ENCODE data around the gene KAT6B.
"Not testable (repeated sequence)": the region's sequence is repeated elsewhere in the genome, so short reads cannot be mapped to it uniquely, and the experiment has no call there.

Gene KAT6B

GRCh38 chr10:74859546-74859945 is 33.1 kb downstream of the KAT6B start:
- DNase-seq (ENCODE audit: low read depth in 2 of 2): no peak

- no peak for DNase-seq (ENCODE audit: low read depth in 2 of 2)
These were observed 36.2 kb downstream of the KAT6B start for GRCh38 chr10:74862625-74863024.

GRCh38 chr10:74863551-74863950 is 37.2 kb downstream of the KAT6B start:
- no peak for DNase-seq (ENCODE audit: low read depth in 2 of 2)

- no peak for DNase-seq (ENCODE audit: low read depth in 2 of 2)
These were observed 41.0 kb downstream of the KAT6B start for GRCh38 chr10:74867351-74867750.

GRCh38 chr10:74868392-74868977 is 42.1 kb downstream of the KAT6B start:
- DNase-seq (ENCODE audit: low read depth in 2 of 2): no peak

- DNase-seq (ENCODE audit: low read depth in 2 of 2): no peak
These were observed 43.2 kb downstream of the KAT6B start for GRCh38 chr10:74869635-74870034.

GRCh38 chr10:74870191-74870590 is 43.8 kb downstream of the KAT6B start:
- DNase-seq (ENCODE audit: low read depth in 2 of 2): no peak

- no peak for DNase-seq (ENCODE audit: low read depth in 2 of 2)
These were observed 45.4 kb downstream of the KAT6B start for GRCh38 chr10:74871595-74872382.

- no peak for DNase-seq (ENCODE audit: low read depth in 2 of 2)
These were observed 47.5 kb downstream of the KAT6B start for GRCh38 chr10:74873803-74874454.

GRCh38 chr10:74874649-74875048 is 48.2 kb downstream of the KAT6B start:
- DNase-seq (ENCODE audit: low read depth in 2 of 2): no peak

- DNase-seq (ENCODE audit: low read depth in 2 of 2): no peak
These were observed 48.7 kb downstream of the KAT6B start for GRCh38 chr10:74875068-74875467.

GRCh38 chr10:74875966-74876365 is 49.6 kb downstream of the KAT6B start:
- DNase-seq (ENCODE audit: low read depth in 2 of 2): no peak

- not testable (repeated sequence) for DNase-seq (ENCODE audit: low read depth in 2 of 2)
These were observed 50.7 kb downstream of the KAT6B start for GRCh38 chr10:74877054-74877453.

GRCh38 chr10:74877898-74878297 is 51.5 kb downstream of the KAT6B start:
- no peak for DNase-seq (ENCODE audit: low read depth in 2 of 2)

GRCh38 chr10:74880041-74880440 is 53.6 kb downstream of the KAT6B start:
- DNase-seq (ENCODE audit: low read depth in 2 of 2): no peak

GRCh38 chr10:74881253-74881884 is 55.0 kb downstream of the KAT6B start:
- no peak for DNase-seq (ENCODE audit: low read depth in 2 of 2)

GRCh38 chr10:74882427-74882826 is 56.0 kb downstream of the KAT6B start:
- DNase-seq (ENCODE audit: low read depth in 2 of 2): no peak

- DNase-seq (ENCODE audit: low read depth in 2 of 2): no peak
These were observed 56.4 kb downstream of the KAT6B start for GRCh38 chr10:74882831-74883230.

GRCh38 chr10:74883428-74883827 is 57.0 kb downstream of the KAT6B start:
- no peak for DNase-seq (ENCODE audit: low read depth in 2 of 2)

GRCh38 chr10:74887614-74888284 is 61.3 kb downstream of the KAT6B start:
- no peak for DNase-seq (ENCODE audit: low read depth in 2 of 2)

- DNase-seq (ENCODE audit: low read depth in 2 of 2): no peak
These were observed 62.7 kb downstream of the KAT6B start for GRCh38 chr10:74888962-74889661.
